Measurements from ENCODE around the gene DENND1A.

GRCh38 chr9:123669346-123669745 is 260.6 kb downstream of the DENND1A start:
- TF ChIP-seq POLR2A (IDR thresholded peaks at IDR 0.05; ENCODE audit: low read length) = no peak
- no peak for TF ChIP-seq GATA1 (IDR thresholded peaks at IDR 0.05; ENCODE audit: low read depth, low read length)
